ENCODE data around the gene SNX32. TPM values are rescaled to one million over a fixed set of nuclear protein-coding genes. Genes with fewer than 3 reads are reported as not detected.
A peak's percentile ranks its signal among the peaks of the same experiment; 100 is the strongest.

SNX32 gene
- total and polyA plus RNA-seq, 11 donors, result 0.11 to 0.54 (median 0.37) TPM; not detected in 5

GRCh38 chr11:65794570-65795510 lies 38.9 kb upstream of the SNX32 start:
- no peak overlapping the region for H3K27ac ChIP-seq
- 85 to 90% (median 86%) methylated on average over 31 to 42 of the region's 42 CpGs for WGBS, 4 donors
- no peaks in the 10 kb centered on the region for H3K9me3 ChIP-seq
- H3K36me3 ChIP-seq, result no peaks in the 10 kb centered on the region
- intact Hi-C loops (cut with DNase I), result no loop called here
- peaks cover 0 to 43% (median 4%) of the 10 kb centered on the region in 9 donors for H3K27me3 ChIP-seq
- ATAC-seq (no peak), DNase-seq (no peak)
- TF ChIP-seq CTCF (IDR thresholded peaks at IDR 0.05) (no peak), POLR2A (IDR thresholded peaks at IDR 0.05) (no peak)
- no peak overlapping the region for H3K4me3 ChIP-seq
- H3K4me1 ChIP-seq, result peaks cover 0 to 12% (median 0%) of the 10 kb centered on the region in 12 donors

GRCh38 chr11:65796726-65797601 lies 36.8 kb upstream of the SNX32 start:
- no peak for TF ChIP-seq POLR2A (IDR thresholded peaks at IDR 0.05)
- TF ChIP-seq CTCF (IDR thresholded peaks at IDR 0.05), result no peak
- ATAC-seq (no peak), DNase-seq (peak in 1 of 5 donors; percentile 17)
- Histone ChIP-seq H3K36me3 (no peaks in the 10 kb centered on the region), H3K27me3 (peaks cover 0 to 58% (median 9%) of the 10 kb centered on the region in 9 donors), H3K9me3 (no peaks in the 10 kb centered on the region), H3K27ac (no peak overlapping the region), H3K4me3 (no peak overlapping the region), H3K4me1 (peaks cover 0 to 3% (median 0%) of the 10 kb centered on the region in 12 donors)
- WGBS, 4 donors, result 64 to 82% (median 68%) methylated on average over 13 to 15 of the region's 15 CpGs
- intact Hi-C loops (cut with DNase I), result no loop called here

GRCh38 chr11:65797711-65798110 lies 36.1 kb upstream of the SNX32 start:
- Histone ChIP-seq H3K4me1 (no peaks in the 10 kb centered on the region), H3K4me3 (no peak overlapping the region), H3K27ac (no peak overlapping the region), H3K27me3 (peaks cover 0 to 62% (median 9%) of the 10 kb centered on the region in 9 donors), H3K9me3 (no peaks in the 10 kb centered on the region), H3K36me3 (no peaks in the 10 kb centered on the region)
- ATAC-seq, result peak in 1 of 4 donors; percentile 12
- no peak for DNase-seq
- WGBS, 4 donors, result 82 to 88% (median 85%) methylated on average over 11 to 13 of the region's 13 CpGs
- intact Hi-C loops (cut with DNase I), result no loop called here
- TF ChIP-seq POLR2A (IDR thresholded peaks at IDR 0.05), result no peak

- no peak for DNase-seq
- Histone ChIP-seq H3K27me3 (peaks cover 4 to 73% (median 14%) of the 10 kb centered on the region in 9 donors), H3K4me3 (no peak overlapping the region), H3K9me3 (no peaks in the 10 kb centered on the region), H3K4me1 (no peaks in the 10 kb centered on the region), H3K36me3 (no peaks in the 10 kb centered on the region), H3K27ac (no peak overlapping the region)
- TF ChIP-seq POLR2A (IDR thresholded peaks at IDR 0.05) (no peak), CTCF (IDR thresholded peaks at IDR 0.05) (no peak)
- 84 to 85% (median 85%) methylated on average over 8 of the region's 8 CpGs for WGBS, 4 donors
- intact Hi-C loops (cut with DNase I), result no loop called here
- ATAC-seq, result no peak
Measured at GRCh38 chr11:65798882-65799281, 34.9 kb upstream of the SNX32 start.
